Endothelial cell of umbilical vein (primary cell): ENCODE results near the gene TMEM181. TPM values are rescaled to one million over a fixed set of nuclear protein-coding genes. Genes with fewer than 3 reads are reported as not detected.

Experiments used
- BruUV-seq: library from RNA; stranded (reverse); fragments of 400-500 nt; replicated peaks from 2 replicates; lab custom pipeline; 2021; lab: Mats Ljungman, UMichigan
- CTCF ChIA-PET: fragments of 300-600, 350-600 bp; sonication (Branson Sonifier 250); formaldehyde crosslinking; loops from one replicate; lab custom pipeline; 2021; ENCODE audit warnings: antibody characterized with exemption, inconsistent platforms; lab: Charles Lee
- POLR2A ChIA-PET: fragments of 300-600, 350-600 bp; sonication (Branson Sonifier 250); formaldehyde crosslinking; loops from one replicate; lab custom pipeline; 2021; ENCODE audit warnings: antibody characterized with exemption, inconsistent platforms; lab: Charles Lee
- DNase-seq: peaks from one replicate; pipeline ENCODE4 v3.0.0-alpha.2; 2011; ENCODE audit warnings: low read depth, low spot score
- FAIRE-seq: peaks from 2 replicates; lab custom pipeline; 2011; peaks lifted over from hg19 to GRCh38; lab: Jason Lieb, UNC
- H2AFZ ChIP-seq: 2 replicates; pipeline ENCODE4 v1.6.0; 2012; ENCODE audit warnings: low read depth, low read length, control low read depth, inconsistent platforms
- H3K27ac ChIP-seq: 2 replicates; pipeline ENCODE4 v1.5.1; 2011; ENCODE audit warnings: low read depth, mild to moderate bottlenecking, control low read depth, low read length, moderate library complexity; ENCODE audit not compliant: insufficient read depth
- H3K27me3 ChIP-seq, 2 experiments: 2 replicates each; pipeline versions ENCODE4 v1.6.0 to v1.6.1; 2011; ENCODE audit warnings: low read length in 2 of 2, mixed read lengths in 1 of 2; ENCODE audit not compliant: control insufficient read depth in 2 of 2, insufficient read depth in 2 of 2
- H3K36me3 ChIP-seq, 2 experiments: 2 replicates in 1 of 2; 3 replicates in 1 of 2; pipeline ENCODE4 v1.5.1; 2011; ENCODE audit warnings: low read length in 2 of 2, mild to moderate bottlenecking in 1 of 2, moderate library complexity in 1 of 2; ENCODE audit not compliant: control insufficient read depth in 2 of 2, insufficient read depth in 2 of 2; ENCODE audit errors: extremely low read depth in 1 of 2
- H3K4me1 ChIP-seq: 3 replicates; pipeline ENCODE4 v1.5.1; 2011; ENCODE audit warnings: mild to moderate bottlenecking, low read length; ENCODE audit not compliant: control insufficient read depth, insufficient read depth; ENCODE audit errors: extremely low read depth
- H3K4me2 ChIP-seq: 2 replicates; pipeline ENCODE4 v1.6.1; 2011; ENCODE audit warnings: low read length, control low read depth, mixed read lengths; ENCODE audit not compliant: insufficient read depth
- H3K4me3 ChIP-seq, 3 experiments: fragments of 200-600 bp in 1 of 3; sonication (generic), shearing (Covaris generic) in 1 of 3; replicated peaks in 1 of 3; 2 replicates each; pipeline ENCODE4 v1.5.1; 2011 to 2016; ENCODE audit warnings: control low read depth in 3 of 3, low read length in 3 of 3, mild to moderate bottlenecking in 2 of 3, inconsistent platforms in 1 of 3, low read depth in 1 of 3, moderate library complexity in 1 of 3; ENCODE audit not compliant: insufficient read depth in 1 of 3
- H3K79me2 ChIP-seq: 2 replicates; pipeline ENCODE4 v1.6.0; 2012; ENCODE audit warnings: low read length, inconsistent platforms; ENCODE audit not compliant: control insufficient read depth, insufficient read depth
- H3K9ac ChIP-seq: replicated peaks from 2 replicates; pipeline ENCODE3; 2011; ENCODE audit warnings: low read length, control low read depth; ENCODE audit not compliant: insufficient read depth; ENCODE audit errors: extremely low read depth
- H3K9me1 ChIP-seq: replicated peaks from 3 replicates; pipeline ENCODE4 v1.6.0; 2011; ENCODE audit warnings: mild to moderate bottlenecking, low read length; ENCODE audit not compliant: control insufficient read depth, insufficient read depth; ENCODE audit errors: extremely low read depth
- H3K9me3 ChIP-seq: replicated peaks from 2 replicates; pipeline ENCODE4 v1.5.1; 2012; ENCODE audit warnings: low read length, inconsistent platforms; ENCODE audit not compliant: control insufficient read depth, insufficient read depth
- H4K20me1 ChIP-seq: replicated peaks from 2 replicates; pipeline ENCODE3; 2011; ENCODE audit warnings: mild to moderate bottlenecking, low read length; ENCODE audit not compliant: control insufficient read depth, insufficient read depth; ENCODE audit errors: extremely low read depth
- CTCF ChIP-seq, 2 donors: IDR thresholded peaks; 1 replicate in 1 of 2; 2 replicates in 1 of 2; pipeline ENCODE4 v1.5.1; 2011; ENCODE audit warnings: low read length in 2 of 2, mild to moderate bottlenecking in 2 of 2, moderate library complexity in 2 of 2, control low read depth in 1 of 2, inconsistent platforms in 1 of 2, low read depth in 1 of 2; ENCODE audit not compliant: insufficient read depth in 1 of 2; ENCODE audit errors: extremely low read depth in 1 of 2
- EZH2 ChIP-seq: IDR thresholded peaks from 2 replicates; pipeline ENCODE4 v1.6.1; 2012; ENCODE audit warnings: borderline replicate concordance, low read depth, mild to moderate bottlenecking, moderate library complexity, low read length, inconsistent platforms; ENCODE audit not compliant: severe bottlenecking
- FOS ChIP-seq: IDR thresholded peaks from 2 replicates; pipeline ENCODE4 v1.6.1; 2011; ENCODE audit warnings: mild to moderate bottlenecking, low read length, moderate library complexity, borderline replicate concordance; ENCODE audit not compliant: insufficient read depth
- JUN ChIP-seq: IDR thresholded peaks from 2 replicates; pipeline ENCODE4 v1.6.1; 2011; ENCODE audit warnings: borderline replicate concordance, low read depth; ENCODE audit not compliant: insufficient read length, insufficient read depth
- MYC ChIP-seq: IDR thresholded peaks from one replicate; pipeline ENCODE4 v1.6.1; 2011; ENCODE audit warnings: mild to moderate bottlenecking, low read depth, low read length
- POLR2A ChIP-seq: IDR thresholded peaks from 2 replicates; pipeline ENCODE4 v1.6.1; 2012; ENCODE audit warnings: low read depth, mild to moderate bottlenecking, control low read depth, low read length
- POLR2AphosphoS5 ChIP-seq: IDR thresholded peaks from 2 replicates; pipeline ENCODE4 v1.6.1; 2012; ENCODE audit warnings: low read depth, mild to moderate bottlenecking, control low read depth, low read length, moderate library complexity; ENCODE audit not compliant: insufficient read depth
- dilution Hi-C: fragments of 300-500 bp; cut with MboI; formaldehyde crosslinking; loops from one replicate; pipeline ENCODE4 v1.15.0; 2019; ENCODE audit warnings: low sequenced_read_pairs; ENCODE audit not compliant: extremely low pct_ligation_motif_present
- intact Hi-C: fragments of 100-400 bp; cut with micrococcal nuclease; formaldehyde crosslinking; loops from one replicate; pipeline ENCODE4 v1.10.0; 2022
- polyA plus RNA-seq, 4 experiments: library from polyadenylated mRNA; depleted of rRNA in 3 of 4; stranded (reverse) in 3 of 4; unstranded in 1 of 4; fragments of >200 nt; gene quantifications; 2 replicates each; pipeline versions ENCODE4 v1.2.1 to v1.2.3, GENCODE V29; 2011 to 2012; ENCODE audit warnings: missing spikeins in 1 of 4
- total RNA-seq: library from RNA; stranded (reverse); gene quantifications from 2 replicates; pipeline ENCODE4 v1.2.3, GENCODE V29; 2021
- TF ChIP-seq, protein P1 (sequence below): IDR thresholded peaks from 2 replicates; pipeline ENCODE4 v1.6.1; 2011; ENCODE audit not compliant: insufficient read depth, insufficient read length

The TMEM181 gene
- total and polyA plus RNA-seq, 2 donors (not counting 3 experiments of a cell fraction or from before 2014, with no cell fraction given), result 21.7 to 33.5 TPM

DNA sequence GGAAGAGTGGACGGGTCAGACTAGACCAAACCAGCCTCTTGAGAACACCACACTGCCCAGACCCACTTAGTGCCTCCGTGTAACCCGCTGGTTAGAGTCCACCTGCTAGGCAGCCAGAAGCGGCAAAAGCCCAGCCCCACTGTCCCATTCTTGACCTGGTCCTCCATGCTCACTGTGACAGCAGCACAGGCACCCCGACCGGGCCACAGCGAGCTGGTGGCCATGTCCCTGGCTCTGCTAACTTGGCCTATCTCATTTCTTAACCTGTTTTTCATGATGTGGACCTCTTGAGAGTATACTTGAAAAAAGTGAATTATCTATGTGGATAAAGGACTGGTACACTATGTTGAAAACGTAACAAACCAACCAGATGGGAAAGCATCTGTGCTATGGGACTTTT, 44.9 kb upstream of the TMEM181 start:
- H3K4me3 ChIP-seq, result no peak overlapping the region
- dilution Hi-C loops, result no loop called here
- H3K36me3 ChIP-seq, result peaks cover 0 to 2% of the 10 kb centered on the region in 2 experiments
- BruUV-seq, result no TSS peak
- TF ChIP-seq FOS (no peak), POLR2A (no peak), MYC (no peak), POLR2AphosphoS5 (no peak), JUN (no peak), CTCF (IDR thresholded peaks at IDR 0.05; ENCODE audit: extremely low read depth in 1 of 2, insufficient read depth in 1 of 2, low read depth in 1 of 2, low read length in 2 of 2) (no peak), EZH2 (no peak)
- TF ChIP-seq, protein P1, sequence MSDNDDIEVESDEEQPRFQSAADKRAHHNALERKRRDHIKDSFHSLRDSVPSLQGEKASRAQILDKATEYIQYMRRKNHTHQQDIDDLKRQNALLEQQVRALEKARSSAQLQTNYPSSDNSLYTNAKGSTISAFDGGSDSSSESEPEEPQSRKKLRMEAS, result no peak
- CTCF ChIA-PET, result interaction anchor here (1.1 kb wide), 1 partner anchor 294 kb away, joined by 8 read pairs; no protein-coding TSS in a partner anchor
- no peaks in the 10 kb centered on the region for H3K9me1 ChIP-seq
- no peaks in the 10 kb centered on the region for H3K27me3 ChIP-seq
- no peaks in the 10 kb centered on the region for H3K9me3 ChIP-seq
- H3K79me2 ChIP-seq, result no peaks in the 10 kb centered on the region
- no peak overlapping the region for H3K27ac ChIP-seq
- H2AFZ ChIP-seq, result no peak overlapping the region
- H3K4me1 ChIP-seq, result peaks cover 12% of the 10 kb centered on the region
- POLR2A ChIA-PET, result no interaction called here
- no peaks in the 10 kb centered on the region for H4K20me1 ChIP-seq
- DNase-seq (no peak), FAIRE-seq (no peak)
- intact Hi-C loops, result no loop called here
- H3K9ac ChIP-seq, result no peak overlapping the region
- H3K4me2 ChIP-seq, result no peak overlapping the region
